GM12878 (cell line): ENCODE data around the gene C17orf114.
A peak's percentile ranks its signal among the peaks of the same experiment; 100 is the strongest.

Experiments used
- BCLAF1 ChIP-seq: fragments of 450-650 bp; IDR thresholded peaks from 2 replicates; pipeline ENCODE4 v1.6.1; 2017; ENCODE audit warnings: antibody characterized with exemption, mild to moderate bottlenecking, moderate library complexity
- BHLHE40 ChIP-seq, 2 experiments: fragments of 450-650 bp in 1 of 2; IDR thresholded peaks; 2 replicates each; pipeline ENCODE4 v1.6.1; 2011 to 2017; ENCODE audit warnings: low read depth in 2 of 2, borderline replicate concordance in 1 of 2, improper control_type of control experiment in 1 of 2, low read length in 1 of 2, mild to moderate bottlenecking in 1 of 2
- CREB1 ChIP-seq: IDR thresholded peaks from 2 replicates; pipeline ENCODE4 v1.6.1; 2012; ENCODE audit warnings: low read depth, mild to moderate bottlenecking, inconsistent platforms
- EGR1 ChIP-seq, 2 experiments: IDR thresholded peaks; 1 replicate in 1 of 2; 2 replicates in 1 of 2; pipeline ENCODE4 v1.6.1; 2011 to 2012; ENCODE audit warnings: low read depth in 2 of 2, low read length in 2 of 2, borderline replicate concordance in 1 of 2, mild to moderate bottlenecking in 1 of 2, moderate library complexity in 1 of 2
- ELK1 ChIP-seq: IDR thresholded peaks from 2 replicates; pipeline ENCODE4 v1.6.1; 2012; ENCODE audit warnings: low read depth, low read length, improper control_type of control experiment
- HDGF ChIP-seq: fragments of 450-650 bp; IDR thresholded peaks from 2 replicates; pipeline ENCODE4 v1.6.1; 2016; ENCODE audit warnings: antibody characterized with exemption
- IKZF1 ChIP-seq: fragments of 450-650 bp; conservative IDR thresholded peaks from 2 replicates; pipeline ENCODE4 v1.6.1; 2017; ENCODE audit warnings: antibody characterized with exemption, mild to moderate bottlenecking
- NBN ChIP-seq: fragments of 450-650 bp; IDR thresholded peaks from 2 replicates; pipeline ENCODE4 v1.6.1; 2016
- RBBP5 ChIP-seq: fragments of 200-600 bp; sonication (generic); conservative IDR thresholded peaks from 2 replicates; pipeline ENCODE4 v1.6.1; 2016
- TBL1XR1 ChIP-seq: IDR thresholded peaks from 2 replicates; pipeline ENCODE4 v1.6.1; 2012; ENCODE audit warnings: low read depth, low read length, improper control_type of control experiment
- TCF12 ChIP-seq: IDR thresholded peaks from 2 replicates; pipeline ENCODE4 v1.6.1; 2011; ENCODE audit warnings: low read depth, mild to moderate bottlenecking, low read length
- TCF3 ChIP-seq: IDR thresholded peaks from 2 replicates; pipeline ENCODE4 v1.6.1; 2012; ENCODE audit warnings: low read depth, mild to moderate bottlenecking, low read length, borderline replicate concordance; ENCODE audit not compliant: insufficient read depth
- ZBTB33 ChIP-seq: fragments of 450-650 bp; IDR thresholded peaks from 2 replicates; pipeline ENCODE4 v1.6.1; 2017; ENCODE audit warnings: mild to moderate bottlenecking
- TF ChIP-seq, protein P1 (sequence below): fragments of 150-350 bp; IDR thresholded peaks from 2 replicates; pipeline ENCODE4 v1.6.1; 2014; ENCODE audit warnings: mild to moderate bottlenecking, low read depth, low read length
- TF ChIP-seq, protein P2 (sequence below): IDR thresholded peaks from 2 replicates; pipeline ENCODE4 v1.6.1; 2012; ENCODE audit warnings: low read depth, low read length, improper control_type of control experiment
- TF ChIP-seq, protein P3 (sequence below): IDR thresholded peaks from 2 replicates; pipeline ENCODE4 v1.6.1; 2011; ENCODE audit warnings: low read depth, low read length, improper control_type of control experiment, borderline replicate concordance

C17orf114 gene

DNA sequence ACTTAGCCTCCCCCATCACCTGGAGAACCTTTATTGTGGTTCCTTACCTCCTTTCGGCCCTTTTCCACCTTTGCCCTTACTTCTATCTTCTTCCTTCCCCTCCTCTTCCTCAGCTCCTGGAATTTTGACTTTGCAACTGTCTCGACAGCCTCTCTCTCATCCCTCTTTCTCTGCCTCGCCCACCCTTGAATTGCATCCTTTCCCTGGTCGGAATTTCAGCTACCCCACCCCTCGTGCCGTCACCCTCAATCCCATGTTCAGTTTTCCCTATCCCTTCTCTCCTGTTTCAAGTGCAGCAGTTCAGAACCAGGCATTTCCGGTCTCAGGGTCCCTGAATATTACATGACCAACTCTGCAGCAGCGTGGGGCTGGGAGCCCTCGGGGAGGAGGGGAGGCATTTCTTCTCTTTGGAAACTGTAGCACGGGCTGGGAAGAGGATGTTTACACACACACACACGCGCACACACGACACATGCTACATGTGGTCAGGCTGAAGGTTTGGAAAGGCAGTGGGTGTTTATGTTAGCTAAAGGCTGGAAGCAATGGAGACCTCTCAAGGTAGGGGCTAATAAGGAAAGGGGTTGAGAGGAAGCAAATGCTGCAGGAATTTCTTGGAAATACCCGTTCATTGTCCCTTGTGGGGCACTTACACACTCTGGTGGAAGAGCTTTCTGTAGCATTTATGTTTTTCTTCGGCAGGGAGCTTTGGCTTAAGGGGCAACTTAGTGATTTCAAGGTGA lies 32.0 kb upstream of the C17orf114 start (continued):
- TF ChIP-seq ELK1 = 0 out of 2 replicates have a peak, but pooled peaks have one; percentile 23
- TF ChIP-seq, protein P1, sequence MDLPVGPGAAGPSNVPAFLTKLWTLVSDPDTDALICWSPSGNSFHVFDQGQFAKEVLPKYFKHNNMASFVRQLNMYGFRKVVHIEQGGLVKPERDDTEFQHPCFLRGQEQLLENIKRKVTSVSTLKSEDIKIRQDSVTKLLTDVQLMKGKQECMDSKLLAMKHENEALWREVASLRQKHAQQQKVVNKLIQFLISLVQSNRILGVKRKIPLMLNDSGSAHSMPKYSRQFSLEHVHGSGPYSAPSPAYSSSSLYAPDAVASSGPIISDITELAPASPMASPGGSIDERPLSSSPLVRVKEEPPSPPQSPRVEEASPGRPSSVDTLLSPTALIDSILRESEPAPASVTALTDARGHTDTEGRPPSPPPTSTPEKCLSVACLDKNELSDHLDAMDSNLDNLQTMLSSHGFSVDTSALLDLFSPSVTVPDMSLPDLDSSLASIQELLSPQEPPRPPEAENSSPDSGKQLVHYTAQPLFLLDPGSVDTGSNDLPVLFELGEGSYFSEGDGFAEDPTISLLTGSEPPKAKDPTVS = no peak
- no peak for TF ChIP-seq RBBP5
- TF ChIP-seq HDGF = peak; percentile 92
- no peak for TF ChIP-seq IKZF1
- TF ChIP-seq TCF12 = no peak
- TF ChIP-seq NBN = peak; percentile 76
- no peak for TF ChIP-seq TCF3
- no peak for TF ChIP-seq TBL1XR1
- TF ChIP-seq EGR1 (IDR thresholded peaks at IDR 0.05; ENCODE audit: borderline replicate concordance in 1 of 2, low read depth in 2 of 2, low read length in 2 of 2) = no peak
- TF ChIP-seq, protein P2, sequence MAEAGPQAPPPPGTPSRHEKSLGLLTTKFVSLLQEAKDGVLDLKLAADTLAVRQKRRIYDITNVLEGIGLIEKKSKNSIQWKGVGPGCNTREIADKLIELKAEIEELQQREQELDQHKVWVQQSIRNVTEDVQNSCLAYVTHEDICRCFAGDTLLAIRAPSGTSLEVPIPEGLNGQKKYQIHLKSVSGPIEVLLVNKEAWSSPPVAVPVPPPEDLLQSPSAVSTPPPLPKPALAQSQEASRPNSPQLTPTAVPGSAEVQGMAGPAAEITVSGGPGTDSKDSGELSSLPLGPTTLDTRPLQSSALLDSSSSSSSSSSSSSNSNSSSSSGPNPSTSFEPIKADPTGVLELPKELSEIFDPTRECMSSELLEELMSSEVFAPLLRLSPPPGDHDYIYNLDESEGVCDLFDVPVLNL = no peak
- no peak for TF ChIP-seq CREB1
- TF ChIP-seq, protein P3, sequence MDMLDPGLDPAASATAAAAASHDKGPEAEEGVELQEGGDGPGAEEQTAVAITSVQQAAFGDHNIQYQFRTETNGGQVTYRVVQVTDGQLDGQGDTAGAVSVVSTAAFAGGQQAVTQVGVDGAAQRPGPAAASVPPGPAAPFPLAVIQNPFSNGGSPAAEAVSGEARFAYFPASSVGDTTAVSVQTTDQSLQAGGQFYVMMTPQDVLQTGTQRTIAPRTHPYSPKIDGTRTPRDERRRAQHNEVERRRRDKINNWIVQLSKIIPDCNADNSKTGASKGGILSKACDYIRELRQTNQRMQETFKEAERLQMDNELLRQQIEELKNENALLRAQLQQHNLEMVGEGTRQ = no peak
- no peak for TF ChIP-seq BCLAF1
- peak in 1 of 2 experiments; percentile 36; a peak in 1 of 4 replicates for TF ChIP-seq BHLHE40 (IDR thresholded peaks at IDR 0.05; ENCODE audit: borderline replicate concordance in 1 of 2, low read depth in 2 of 2, low read length in 1 of 2)
- TF ChIP-seq ZBTB33 = no peak
